Prostate gland (tissue), 2 donors: ENCODE data around the gene LDB1. TPM values are rescaled to one million over a fixed set of nuclear protein-coding genes. Genes with fewer than 3 reads are reported as not detected.
A peak's percentile ranks its signal among the peaks of the same experiment; 100 is the strongest.

Experiments
- DNase-seq: peaks from one replicate; pipeline ENCODE4 v3.0.0-alpha.2; 2019; ENCODE audit warnings: low spot score
- H3K27ac ChIP-seq, 2 donors: fragments of 200-600 bp; sonication (generic); 2 replicates each; pipeline ENCODE4 v1.5.1; 2017 to 2019
- H3K27me3 ChIP-seq: fragments of 200-600 bp; sonication (generic); replicated peaks from 2 replicates; pipeline ENCODE4 v1.5.1; 2019; ENCODE audit not compliant: insufficient read depth
- H3K36me3 ChIP-seq, 2 donors: fragments of 200-600 bp; sonication (generic); 1 replicate in 1 of 2; 2 replicates in 1 of 2; pipeline versions ENCODE4 v1.5.1 to v1.8.1; 2017 to 2019
- H3K4me1 ChIP-seq: fragments of 200-600 bp; sonication (generic); replicated peaks from 2 replicates; pipeline ENCODE4 v1.5.1; 2019
- H3K4me3 ChIP-seq, 2 donors: fragments of 200-600 bp; sonication (generic); 2 replicates each; pipeline ENCODE4 v1.5.1; 2017 to 2019
- H3K9me3 ChIP-seq: fragments of 200-600 bp; sonication (generic); 2 replicates; pipeline ENCODE4 v1.5.1; 2017
- POLR2A ChIP-seq: fragments of 450-650 bp; IDR thresholded peaks from one replicate; pipeline ENCODE4 v1.6.1; 2016; ENCODE audit warnings: antibody characterized with exemption, mild to moderate bottlenecking
- POLR2AphosphoS5 ChIP-seq: sonication (generic); formaldehyde crosslinking; IDR thresholded peaks from one replicate; pipeline ENCODE4 v1.6.1; 2017; ENCODE audit warnings: antibody characterized with exemption
- WGBS: methylation state at CpG from one replicate; pipeline ENCODE4 v1.1.5; 2018; 5-methylcytosine and 5-hydroxymethylcytosine counted together
- intact Hi-C: fragments of 100-400 bp; cut with DNase I; formaldehyde crosslinking; loops from one replicate; pipeline ENCODE4 v1.14.2; 2022
- total RNA-seq, 2 donors: library from RNA; depleted of rRNA; stranded (reverse); fragments of >200 nt; gene quantifications; one replicate each; pipeline ENCODE4 v1.1.0, GENCODE V29; 2016
- TF ChIP-seq, protein P1 (sequence below), 4 experiments: fragments of 200-600 bp in 2 of 4; fragments of 450-650 bp in 2 of 4; sonication (generic) in 2 of 4; IDR thresholded peaks; 1 replicate in 3 of 4; 2 replicates in 1 of 4; pipeline ENCODE4 v1.5.1; 2016 to 2019; ENCODE audit warnings: antibody characterized with exemption in 4 of 4, mild to moderate bottlenecking in 2 of 4, moderate library complexity in 2 of 4

LDB1 gene
- total RNA-seq, 2 donors from 2014 or later, result 55.0 to 91.5 TPM

DNA sequence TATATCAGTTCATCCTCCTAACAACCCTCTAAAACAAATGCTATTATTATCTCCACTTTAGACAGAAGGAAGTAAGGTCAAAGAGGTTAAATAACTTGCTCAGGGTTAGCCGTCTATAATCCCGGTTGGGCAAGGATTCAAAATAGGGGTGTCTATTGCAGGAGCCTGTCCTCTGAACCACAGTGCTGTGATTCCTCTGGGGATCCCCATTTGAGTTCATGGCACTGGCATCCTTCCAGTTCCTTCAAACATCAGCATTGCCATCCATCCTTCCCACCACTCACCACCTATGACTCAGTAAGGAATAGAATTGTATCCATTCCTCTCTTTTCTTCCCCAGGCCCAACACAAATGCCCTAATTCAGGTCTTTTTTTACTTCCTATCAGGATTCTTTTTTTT is 29.4 kb downstream of the LDB1 start:
- Histone ChIP-seq H3K9me3 (no peaks in the 10 kb centered on the region), H3K4me1 (no peaks in the 10 kb centered on the region), H3K27ac (no peak overlapping the region), H3K36me3 (no peaks in the 10 kb centered on the region), H3K4me3 (no peak overlapping the region), H3K27me3 (no peaks in the 10 kb centered on the region)
- WGBS, result 80% methylated on average over 2 of the region's 2 CpGs
- intact Hi-C loops, result no loop called here
- no peak for TF ChIP-seq POLR2A
- no peak for TF ChIP-seq POLR2AphosphoS5
- TF ChIP-seq, protein P1, sequence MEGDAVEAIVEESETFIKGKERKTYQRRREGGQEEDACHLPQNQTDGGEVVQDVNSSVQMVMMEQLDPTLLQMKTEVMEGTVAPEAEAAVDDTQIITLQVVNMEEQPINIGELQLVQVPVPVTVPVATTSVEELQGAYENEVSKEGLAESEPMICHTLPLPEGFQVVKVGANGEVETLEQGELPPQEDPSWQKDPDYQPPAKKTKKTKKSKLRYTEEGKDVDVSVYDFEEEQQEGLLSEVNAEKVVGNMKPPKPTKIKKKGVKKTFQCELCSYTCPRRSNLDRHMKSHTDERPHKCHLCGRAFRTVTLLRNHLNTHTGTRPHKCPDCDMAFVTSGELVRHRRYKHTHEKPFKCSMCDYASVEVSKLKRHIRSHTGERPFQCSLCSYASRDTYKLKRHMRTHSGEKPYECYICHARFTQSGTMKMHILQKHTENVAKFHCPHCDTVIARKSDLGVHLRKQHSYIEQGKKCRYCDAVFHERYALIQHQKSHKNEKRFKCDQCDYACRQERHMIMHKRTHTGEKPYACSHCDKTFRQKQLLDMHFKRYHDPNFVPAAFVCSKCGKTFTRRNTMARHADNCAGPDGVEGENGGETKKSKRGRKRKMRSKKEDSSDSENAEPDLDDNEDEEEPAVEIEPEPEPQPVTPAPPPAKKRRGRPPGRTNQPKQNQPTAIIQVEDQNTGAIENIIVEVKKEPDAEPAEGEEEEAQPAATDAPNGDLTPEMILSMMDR (IDR thresholded peaks at IDR 0.05), result no peak
- no peak for DNase-seq

DNA sequence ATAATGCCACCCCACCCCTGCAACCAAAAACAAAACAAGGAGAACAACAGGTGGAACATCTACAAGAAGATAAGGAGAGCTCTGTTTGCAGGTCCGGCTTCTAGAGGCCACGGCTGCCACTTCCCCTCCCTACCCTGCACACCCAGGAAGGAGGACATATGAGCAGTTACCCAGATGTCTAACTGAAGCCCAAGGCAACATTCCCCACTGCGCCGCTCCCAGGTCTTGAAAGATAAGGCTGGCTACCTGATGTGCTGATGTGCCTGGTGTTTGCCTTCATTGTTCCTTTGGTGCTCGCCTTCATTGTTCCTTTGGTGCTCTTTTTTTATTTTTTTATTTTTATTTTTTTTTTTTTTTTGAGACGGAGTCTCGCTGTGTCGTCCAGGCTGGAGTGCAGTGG is 34.0 kb downstream of the LDB1 start:
- intact Hi-C loops, result no loop called here
- Histone ChIP-seq H3K27me3 (no peaks in the 10 kb centered on the region), H3K36me3 (no peaks in the 10 kb centered on the region), H3K4me1 (no peaks in the 10 kb centered on the region), H3K4me3 (no peak overlapping the region), H3K27ac (no peak overlapping the region), H3K9me3 (no peaks in the 10 kb centered on the region)
- no peak for DNase-seq
- 95% methylated on average over 8 of the region's 8 CpGs for WGBS
- TF ChIP-seq, protein P1 (IDR thresholded peaks at IDR 0.05), result no peak
- no peak for TF ChIP-seq POLR2AphosphoS5
- TF ChIP-seq POLR2A, result no peak

DNA sequence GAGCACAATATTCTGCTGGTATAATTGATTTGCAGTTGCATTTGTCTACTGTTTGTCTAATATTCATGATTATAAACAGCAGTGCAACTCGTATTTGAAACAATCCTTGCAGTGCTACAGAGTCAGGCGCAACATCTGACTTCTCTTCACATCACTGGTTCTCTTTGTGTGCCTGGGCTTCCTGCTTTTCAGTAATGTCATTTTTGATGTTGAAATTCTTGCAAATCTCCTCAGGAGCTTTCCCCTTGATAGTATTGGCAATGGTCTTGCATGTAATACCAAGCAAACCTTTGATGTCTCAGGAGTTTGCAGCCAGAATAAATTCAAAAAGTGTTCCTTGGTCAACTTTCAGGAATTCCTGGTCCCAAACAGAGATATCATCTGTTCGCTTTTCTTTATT is 34.8 kb downstream of the LDB1 start:
- Histone ChIP-seq H3K9me3 (no peaks in the 10 kb centered on the region), H3K4me1 (no peaks in the 10 kb centered on the region), H3K27me3 (no peaks in the 10 kb centered on the region), H3K4me3 (no peak overlapping the region), H3K36me3 (no peaks in the 10 kb centered on the region), H3K27ac (no peak overlapping the region)
- intact Hi-C loops, result no loop called here
- no peak for DNase-seq
- TF ChIP-seq POLR2A (no peak), POLR2AphosphoS5 (no peak)
- TF ChIP-seq, protein P1 (IDR thresholded peaks at IDR 0.05), result no peak
- WGBS, result 44% methylated on average over 3 of the region's 3 CpGs

DNA sequence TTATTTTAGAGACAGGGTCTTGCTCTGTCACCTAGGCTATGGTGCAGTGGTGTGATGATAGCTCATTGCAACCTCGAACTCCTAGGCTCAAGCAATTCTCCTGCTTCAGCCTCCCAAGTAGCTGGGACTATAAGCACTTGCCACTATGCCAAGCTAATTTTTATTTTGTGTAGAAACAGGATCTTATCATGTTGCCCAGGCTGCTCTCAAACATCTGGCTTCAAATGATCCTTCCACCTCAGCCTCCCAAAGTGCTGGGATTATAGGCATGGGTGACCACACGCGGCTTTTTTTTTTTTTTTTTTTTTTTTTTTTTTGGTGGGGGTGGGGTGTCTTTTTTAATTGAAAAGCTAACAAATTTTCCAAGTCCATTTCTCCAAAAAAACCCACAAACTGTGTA is 36.6 kb downstream of the LDB1 start:
- no peak overlapping the region for H3K27ac ChIP-seq
- no peaks in the 10 kb centered on the region for H3K27me3 ChIP-seq
- intact Hi-C loops, result no loop called here
- DNase-seq, result no peak
- no peaks in the 10 kb centered on the region for H3K9me3 ChIP-seq
- 96% methylated on average over 3 of the region's 3 CpGs for WGBS
- no peaks in the 10 kb centered on the region for H3K36me3 ChIP-seq
- H3K4me3 ChIP-seq, result no peak overlapping the region
- H3K4me1 ChIP-seq, result no peaks in the 10 kb centered on the region
- TF ChIP-seq, protein P1 (IDR thresholded peaks at IDR 0.05), result no peak
- TF ChIP-seq POLR2AphosphoS5, result no peak
- TF ChIP-seq POLR2A, result no peak

DNA sequence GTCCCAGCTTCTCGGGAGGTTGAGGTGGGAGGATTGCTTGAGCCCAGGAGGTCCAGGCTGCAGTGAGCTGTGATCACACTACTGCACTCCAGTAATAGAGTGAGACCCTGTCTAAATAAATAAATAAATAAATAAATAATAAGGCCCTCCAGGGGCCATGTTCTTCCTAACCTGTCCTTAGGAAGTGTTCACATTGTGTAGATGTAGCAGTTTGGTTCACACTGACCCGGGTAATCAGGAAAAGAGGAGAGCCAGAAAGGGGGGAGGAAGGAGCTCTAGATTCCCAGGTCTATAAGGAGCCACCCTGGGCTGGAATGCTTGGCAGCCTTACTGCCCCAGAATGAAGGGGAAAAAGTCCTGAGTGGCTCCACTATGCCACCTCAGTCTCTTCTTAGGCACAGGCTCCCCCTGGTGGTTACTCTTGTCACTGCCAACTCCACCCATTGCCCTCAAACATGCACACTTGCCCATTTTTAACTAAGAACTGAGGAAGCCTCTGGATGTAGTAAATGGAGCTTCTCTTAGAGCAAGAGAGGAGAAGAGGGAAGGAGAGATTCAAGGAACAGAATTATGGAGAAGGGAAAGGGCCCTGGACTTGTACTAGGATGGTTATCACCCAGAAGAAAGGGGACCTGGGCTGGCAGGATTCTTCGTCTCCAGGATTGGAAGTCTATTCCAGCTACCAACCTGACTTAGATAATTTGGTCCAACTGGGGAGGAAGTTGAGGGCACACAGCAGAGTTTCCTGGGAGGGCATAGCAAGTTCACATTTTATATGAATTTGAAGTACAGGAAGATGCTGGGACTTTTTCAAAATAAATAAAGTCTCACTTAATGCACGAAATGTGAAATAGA is 47.3 kb downstream of the LDB1 start:
- TF ChIP-seq, protein P1 (IDR thresholded peaks at IDR 0.05), result peak; percentile 72 to 86 (median 78)
- no peak for TF ChIP-seq POLR2A
- peak; percentile 37 for TF ChIP-seq POLR2AphosphoS5
- peak; percentile 75 for DNase-seq
- intact Hi-C loops, result no loop called here
- Histone ChIP-seq H3K4me1 (no peaks in the 10 kb centered on the region), H3K4me3 (no peak overlapping the region), H3K27me3 (no peaks in the 10 kb centered on the region), H3K36me3 (no peaks in the 10 kb centered on the region), H3K9me3 (no peaks in the 10 kb centered on the region), H3K27ac (no peak overlapping the region)
- 76% methylated on average over 4 of the region's 4 CpGs for WGBS
